HepG2 (cell line): ENCODE data around the gene MAPK11. TPM values are rescaled to one million over a fixed set of nuclear protein-coding genes. Genes with fewer than 3 reads are reported as not detected.

Source experiments
- ADNP ChIP-seq: sonication (generic); formaldehyde crosslinking; IDR thresholded peaks from 2 replicates; pipeline ENCODE4 v1.4.0; 2020; ENCODE audit warnings: missing genetic modification reagents
- ATRX ChIP-seq: sonication (generic); formaldehyde crosslinking; IDR thresholded peaks from 2 replicates; pipeline ENCODE4 v1.4.0; 2020; ENCODE audit warnings: missing genetic modification reagents, borderline replicate concordance
- CREB1 ChIP-seq, 2 experiments: fragments of 450-650 bp in 1 of 2; IDR thresholded peaks; 2 replicates each; pipeline ENCODE4 v1.6.1; 2016 to 2017; ENCODE audit warnings: control low read depth in 1 of 2, mild to moderate bottlenecking in 1 of 2, missing compliant biosample characterization in 1 of 2, missing genetic modification characterization in 1 of 2
- ETV6 ChIP-seq: sonication (generic); formaldehyde crosslinking; conservative IDR thresholded peaks from 2 replicates; pipeline ENCODE4 v1.4.0; 2020; ENCODE audit warnings: missing genetic modification reagents
- HDAC1 ChIP-seq: sonication (generic); formaldehyde crosslinking; IDR thresholded peaks from 2 replicates; pipeline ENCODE4 v1.5.1; 2020; ENCODE audit warnings: mild to moderate bottlenecking, missing genetic modification reagents
- KLF9 ChIP-seq: IDR thresholded peaks from 2 replicates; pipeline ENCODE4 v1.6.1; 2016; ENCODE audit warnings: low read depth
- MTF1 ChIP-seq: sonication (generic); formaldehyde crosslinking; IDR thresholded peaks from 2 replicates; pipeline ENCODE4 v1.5.0; 2020; ENCODE audit warnings: missing genetic modification reagents
- NR2F2 ChIP-seq: IDR thresholded peaks from 2 replicates; pipeline ENCODE4 v1.6.1; 2012; ENCODE audit warnings: low read depth, inconsistent platforms, borderline replicate concordance
- PHF21A ChIP-seq: sonication (generic); formaldehyde crosslinking; IDR thresholded peaks from 2 replicates; pipeline ENCODE4 v1.5.0; 2020; ENCODE audit warnings: mild to moderate bottlenecking, missing genetic modification reagents
- SKI ChIP-seq: fragments of 450-650 bp; IDR thresholded peaks from one replicate; pipeline ENCODE4 v1.6.1; 2018; ENCODE audit warnings: mild to moderate bottlenecking; ENCODE audit not compliant: partially characterized antibody
- TCF7L2 ChIP-seq: IDR thresholded peaks from 2 replicates; pipeline ENCODE4 v1.6.1; 2011; ENCODE audit warnings: mild to moderate bottlenecking, low read depth, low read length, moderate library complexity
- TEAD2 ChIP-seq: sonication (generic); formaldehyde crosslinking; IDR thresholded peaks from 2 replicates; pipeline ENCODE4 v1.9.0; 2021; ENCODE audit warnings: missing genetic modification reagents
- XRCC5 ChIP-seq: fragments of 200-400 bp; formaldehyde crosslinking; optimal IDR thresholded peaks from 2 replicates; pipeline ENCODE3; 2017; ENCODE audit warnings: mild to moderate bottlenecking, low read length
- ZBTB8A ChIP-seq: sonication (generic); formaldehyde crosslinking; IDR thresholded peaks from 2 replicates; pipeline ENCODE4 v1.4.0; 2020; ENCODE audit warnings: mild to moderate bottlenecking, low read depth, missing genetic modification reagents, borderline replicate concordance
- ZNF33B ChIP-seq: sonication (generic); formaldehyde crosslinking; IDR thresholded peaks from 2 replicates; pipeline ENCODE4 v1.5.1; 2020; ENCODE audit warnings: mild to moderate bottlenecking, missing genetic modification reagents
- ZNF484 ChIP-seq: sonication (generic); formaldehyde crosslinking; IDR thresholded peaks from 2 replicates; pipeline ENCODE4 v1.5.1; 2020; ENCODE audit warnings: mild to moderate bottlenecking, low read depth, missing genetic modification reagents, borderline replicate concordance
- ZNF496 ChIP-seq: sonication (generic); formaldehyde crosslinking; IDR thresholded peaks from 2 replicates; pipeline ENCODE4 v1.8.1; 2023; ENCODE audit warnings: mild to moderate bottlenecking, moderate library complexity, missing genetic modification reagents; ENCODE audit not compliant: insufficient replicate concordance
- ZNF644 ChIP-seq: IDR thresholded peaks from 2 replicates; pipeline ENCODE4 v1.6.1; 2016; ENCODE audit warnings: low read depth
- ZNF761 ChIP-seq: sonication (generic); formaldehyde crosslinking; conservative IDR thresholded peaks from 2 replicates; pipeline ENCODE4 v1.4.0; 2020; ENCODE audit warnings: mild to moderate bottlenecking, missing genetic modification reagents
- polyA plus RNA-seq, 8 experiments: library from polyadenylated mRNA; depleted of rRNA in 3 of 8; stranded (reverse) in 7 of 8; unstranded in 1 of 8; fragments of >200 nt; fragmentation: Illumina TruSeq in 4 of 8; extraction: Trizol in 4 of 8; gene quantifications; 2 replicates each; pipeline versions ENCODE4 v1.2.1 to v1.2.3, GENCODE V29; 2011 to 2016; ENCODE audit warnings: low read depth in 4 of 8, missing spikeins in 1 of 8, mixed read lengths in 1 of 8; ENCODE audit not compliant: insufficient read depth in 1 of 8
- total RNA-seq, 5 experiments: library from RNA; depleted of rRNA; stranded (reverse); fragments of >200 nt; fragmentation: Illumina TruSeq; extraction: Trizol; gene quantifications; 2 replicates each; pipeline ENCODE4 v1.2.3, GENCODE V29; 2016; ENCODE audit warnings: low read depth in 1 of 5
- TF ChIP-seq, protein P1 (sequence below): sonication (generic); formaldehyde crosslinking; IDR thresholded peaks from 2 replicates; pipeline ENCODE4 v1.4.0; 2020; ENCODE audit warnings: missing genetic modification reagents
- TF ChIP-seq, protein P2 (sequence below): sonication (generic); formaldehyde crosslinking; IDR thresholded peaks from 2 replicates; pipeline ENCODE4 v1.4.0; 2020; ENCODE audit warnings: missing genetic modification reagents
- TF ChIP-seq, protein P3 (sequence below): sonication (generic); formaldehyde crosslinking; IDR thresholded peaks from 2 replicates; pipeline ENCODE4 v1.5.0; 2020; ENCODE audit warnings: missing genetic modification reagents, mild to moderate bottlenecking, borderline replicate concordance
- TF ChIP-seq, protein P4 (sequence below): sonication (generic); formaldehyde crosslinking; IDR thresholded peaks from 2 replicates; pipeline ENCODE4 v1.4.0; 2020; ENCODE audit warnings: missing genetic modification reagents

The MAPK11 gene
- total and polyA plus RNA-seq, 2 of the 13 experiments (the other 11 are each of a cell fraction or from before 2014, with no cell fraction given): 0.15 to 0.17 TPM

DNA sequence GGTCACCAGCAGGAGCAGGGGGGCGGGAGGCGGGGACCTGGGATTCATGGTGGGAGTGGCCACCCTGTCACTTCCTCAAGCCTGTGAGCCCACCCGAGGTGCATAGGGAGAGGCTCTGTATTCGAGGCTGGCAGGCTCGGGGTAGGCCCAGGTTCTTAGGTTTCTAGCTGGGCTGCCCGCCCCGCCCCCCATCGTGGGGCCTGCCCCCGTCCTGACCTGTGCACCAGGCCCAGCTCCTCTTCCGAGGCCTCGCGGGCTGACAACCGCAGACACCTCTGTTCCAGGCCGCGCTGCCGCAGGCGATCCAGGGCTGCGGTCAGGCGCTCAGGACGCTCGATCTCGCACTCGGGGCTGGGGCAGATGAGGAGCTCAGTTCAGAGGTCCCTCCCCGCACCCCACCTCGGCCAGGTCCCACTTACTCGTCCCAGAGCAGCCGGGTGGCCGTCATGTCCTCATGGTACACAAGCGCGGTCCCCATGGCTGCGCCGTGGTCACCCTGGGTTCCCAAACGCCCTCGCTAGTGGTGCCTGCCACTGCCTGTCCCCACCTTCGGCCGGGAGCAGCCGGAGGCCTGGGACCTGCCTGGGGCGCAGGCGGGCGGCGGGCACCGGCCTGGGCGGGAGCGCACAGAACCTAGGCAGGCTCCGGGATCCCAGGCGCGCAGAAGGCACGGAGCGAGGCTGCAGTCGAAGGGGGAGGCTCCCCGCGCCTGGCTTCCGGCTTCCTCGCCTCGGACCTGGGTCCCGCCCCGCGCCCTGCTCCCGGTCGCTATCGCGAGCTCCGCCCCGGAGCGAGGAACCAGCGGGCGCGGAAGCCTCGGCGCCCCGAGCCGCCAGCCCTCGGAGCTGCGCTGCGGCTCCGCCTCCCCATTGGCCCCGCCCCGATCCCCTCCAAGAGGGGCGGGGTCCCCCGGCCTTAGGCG lies 19.4 kb downstream of the MAPK11 start, which contains the start of gene HDAC10 (continued):
- TF ChIP-seq, protein P1, sequence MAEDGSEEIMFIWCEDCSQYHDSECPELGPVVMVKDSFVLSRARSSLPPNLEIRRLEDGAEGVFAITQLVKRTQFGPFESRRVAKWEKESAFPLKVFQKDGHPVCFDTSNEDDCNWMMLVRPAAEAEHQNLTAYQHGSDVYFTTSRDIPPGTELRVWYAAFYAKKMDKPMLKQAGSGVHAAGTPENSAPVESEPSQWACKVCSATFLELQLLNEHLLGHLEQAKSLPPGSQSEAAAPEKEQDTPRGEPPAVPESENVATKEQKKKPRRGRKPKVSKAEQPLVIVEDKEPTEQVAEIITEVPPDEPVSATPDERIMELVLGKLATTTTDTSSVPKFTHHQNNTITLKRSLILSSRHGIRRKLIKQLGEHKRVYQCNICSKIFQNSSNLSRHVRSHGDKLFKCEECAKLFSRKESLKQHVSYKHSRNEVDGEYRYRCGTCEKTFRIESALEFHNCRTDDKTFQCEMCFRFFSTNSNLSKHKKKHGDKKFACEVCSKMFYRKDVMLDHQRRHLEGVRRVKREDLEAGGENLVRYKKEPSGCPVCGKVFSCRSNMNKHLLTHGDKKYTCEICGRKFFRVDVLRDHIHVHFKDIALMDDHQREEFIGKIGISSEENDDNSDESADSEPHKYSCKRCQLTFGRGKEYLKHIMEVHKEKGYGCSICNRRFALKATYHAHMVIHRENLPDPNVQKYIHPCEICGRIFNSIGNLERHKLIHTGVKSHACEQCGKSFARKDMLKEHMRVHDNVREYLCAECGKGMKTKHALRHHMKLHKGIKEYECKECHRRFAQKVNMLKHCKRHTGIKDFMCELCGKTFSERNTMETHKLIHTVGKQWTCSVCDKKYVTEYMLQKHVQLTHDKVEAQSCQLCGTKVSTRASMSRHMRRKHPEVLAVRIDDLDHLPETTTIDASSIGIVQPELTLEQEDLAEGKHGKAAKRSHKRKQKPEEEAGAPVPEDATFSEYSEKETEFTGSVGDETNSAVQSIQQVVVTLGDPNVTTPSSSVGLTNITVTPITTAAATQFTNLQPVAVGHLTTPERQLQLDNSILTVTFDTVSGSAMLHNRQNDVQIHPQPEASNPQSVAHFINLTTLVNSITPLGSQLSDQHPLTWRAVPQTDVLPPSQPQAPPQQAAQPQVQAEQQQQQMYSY: no peak
- no peak for TF ChIP-seq KLF9
- no peak for TF ChIP-seq NR2F2
- no peak for TF ChIP-seq ADNP (CRISPR knock-in tag)
- TF ChIP-seq, protein P2, sequence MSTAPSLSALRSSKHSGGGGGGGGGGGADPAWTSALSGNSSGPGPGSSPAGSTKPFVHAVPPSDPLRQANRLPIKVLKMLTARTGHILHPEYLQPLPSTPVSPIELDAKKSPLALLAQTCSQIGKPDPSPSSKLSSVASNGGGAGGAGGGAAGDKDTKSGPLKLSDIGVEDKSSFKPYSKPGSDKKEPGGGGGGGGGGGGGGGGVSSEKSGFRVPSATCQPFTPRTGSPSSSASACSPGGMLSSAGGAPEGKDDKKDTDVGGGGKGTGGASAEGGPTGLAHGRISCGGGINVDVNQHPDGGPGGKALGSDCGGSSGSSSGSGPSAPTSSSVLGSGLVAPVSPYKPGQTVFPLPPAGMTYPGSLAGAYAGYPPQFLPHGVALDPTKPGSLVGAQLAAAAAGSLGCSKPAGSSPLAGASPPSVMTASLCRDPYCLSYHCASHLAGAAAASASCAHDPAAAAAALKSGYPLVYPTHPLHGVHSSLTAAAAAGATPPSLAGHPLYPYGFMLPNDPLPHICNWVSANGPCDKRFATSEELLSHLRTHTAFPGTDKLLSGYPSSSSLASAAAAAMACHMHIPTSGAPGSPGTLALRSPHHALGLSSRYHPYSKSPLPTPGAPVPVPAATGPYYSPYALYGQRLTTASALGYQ (CRISPR knock-in tag): 0 out of 2 replicates have a peak, but pooled peaks have one; percentile 13
- no peak for TF ChIP-seq XRCC5
- TF ChIP-seq ETV6 (CRISPR knock-in tag): peak; percentile 66; the same call in 1 of the 2 replicates
- TF ChIP-seq PHF21A: no peak
- no peak for TF ChIP-seq TCF7L2
- TF ChIP-seq ZBTB8A: no peak
- TF ChIP-seq, protein P3, sequence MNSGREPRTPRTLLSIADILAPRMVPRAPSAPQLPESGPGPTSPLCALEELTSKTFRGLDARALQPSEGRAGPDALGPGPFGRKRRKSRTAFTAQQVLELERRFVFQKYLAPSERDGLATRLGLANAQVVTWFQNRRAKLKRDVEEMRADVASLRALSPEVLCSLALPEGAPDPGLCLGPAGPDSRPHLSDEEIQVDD (CRISPR knock-in tag): no peak
- TF ChIP-seq SKI: no peak
- TF ChIP-seq ZNF761: no peak; the same call in 1 of the 2 replicates
- no peak for TF ChIP-seq ATRX (CRISPR knock-in tag)
- TF ChIP-seq, protein P4, sequence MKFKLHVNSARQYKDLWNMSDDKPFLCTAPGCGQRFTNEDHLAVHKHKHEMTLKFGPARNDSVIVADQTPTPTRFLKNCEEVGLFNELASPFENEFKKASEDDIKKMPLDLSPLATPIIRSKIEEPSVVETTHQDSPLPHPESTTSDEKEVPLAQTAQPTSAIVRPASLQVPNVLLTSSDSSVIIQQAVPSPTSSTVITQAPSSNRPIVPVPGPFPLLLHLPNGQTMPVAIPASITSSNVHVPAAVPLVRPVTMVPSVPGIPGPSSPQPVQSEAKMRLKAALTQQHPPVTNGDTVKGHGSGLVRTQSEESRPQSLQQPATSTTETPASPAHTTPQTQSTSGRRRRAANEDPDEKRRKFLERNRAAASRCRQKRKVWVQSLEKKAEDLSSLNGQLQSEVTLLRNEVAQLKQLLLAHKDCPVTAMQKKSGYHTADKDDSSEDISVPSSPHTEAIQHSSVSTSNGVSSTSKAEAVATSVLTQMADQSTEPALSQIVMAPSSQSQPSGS (CRISPR knock-in tag): peak; percentile 15; the same call in 1 of the 2 replicates
- TF ChIP-seq CREB1 (IDR thresholded peaks at IDR 0.05): no peak
- TF ChIP-seq CREB1 (CRISPR knock-in tag; IDR thresholded peaks at IDR 0.05): no peak
- no peak for TF ChIP-seq ZNF484 (CRISPR knock-in tag)
- TF ChIP-seq ZNF496: no peak
- TF ChIP-seq ZNF644: no peak
- no peak for TF ChIP-seq MTF1 (CRISPR knock-in tag)
- peak; percentile 66 for TF ChIP-seq HDAC1 (CRISPR knock-in tag)
- no peak; the same call in 1 of the 2 replicates for TF ChIP-seq ZNF33B
- TF ChIP-seq TEAD2 (CRISPR knock-in tag): no peak
